B cell (primary cell): ENCODE results near the gene MEGF11. TPM values are rescaled to one million over a fixed set of nuclear protein-coding genes. Genes with fewer than 3 reads are reported as not detected.

Experiments
- ATAC-seq: fragments of 200-7000 bp; cut with Tn5 transposase; one replicate; pipeline ENCODE4 v1.10.0; 2021; ENCODE audit warnings: low read depth, mild to moderate bottlenecking, moderate number of reproducible peaks, moderate library complexity
- CTCF ChIA-PET: fragments of 350-600 bp; sonication (Branson Sonifier 250); formaldehyde crosslinking; loops from one replicate; lab custom pipeline; 2021; ENCODE audit warnings: antibody characterized with exemption, inconsistent platforms; lab: Charles Lee
- POLR2A ChIA-PET: fragments of 350-600 bp; sonication (Branson Sonifier 250); formaldehyde crosslinking; loops from one replicate; lab custom pipeline; 2021; ENCODE audit warnings: antibody characterized with exemption; lab: Charles Lee
- DNase-seq: peaks from one replicate; pipeline ENCODE4 v3.0.0; 2013
- H2AFZ ChIP-seq: 2 replicates; pipeline ENCODE4 v1.6.1; 2012; ENCODE audit warnings: mild to moderate bottlenecking, low read depth, low read length; ENCODE audit not compliant: insufficient read depth, poor library complexity, severe bottlenecking
- H3K27ac ChIP-seq, 2 donors: 1 replicate in 1 of 2; 2 replicates in 1 of 2; pipeline ENCODE4 v1.5.1; 2012 to 2013; ENCODE audit warnings: low read length in 2 of 2, mild to moderate bottlenecking in 2 of 2, moderate library complexity in 1 of 2
- H3K27me3 ChIP-seq, 4 experiments: fragments of 200-600 bp in 1 of 4; sonication (generic) in 1 of 4; replicated peaks in 1 of 4; 1 replicate in 2 of 4; 2 replicates in 2 of 4; pipeline versions ENCODE4 v1.6.1 to v1.7.0; 2013 to 2016; ENCODE audit warnings: low read length in 3 of 4, mild to moderate bottlenecking in 2 of 4, mixed read lengths in 1 of 4, moderate library complexity in 1 of 4; ENCODE audit not compliant: insufficient read depth in 4 of 4, control insufficient read depth in 3 of 4; ENCODE audit errors: control extremely low read depth in 1 of 4
- H3K36me3 ChIP-seq, 2 experiments: replicated peaks in 1 of 2; 1 replicate in 1 of 2; 2 replicates in 1 of 2; pipeline versions ENCODE4 v1.6.1 to v1.7.1; 2013; ENCODE audit warnings: low read length in 1 of 2; ENCODE audit not compliant: insufficient read depth in 2 of 2, control insufficient read depth in 1 of 2; ENCODE audit errors: control extremely low read depth in 1 of 2, extremely low read depth in 1 of 2
- H3K4me1 ChIP-seq, 2 donors: fragments of 200-600 bp in 1 of 2; sonication (generic) in 1 of 2; 1 replicate in 1 of 2; 2 replicates in 1 of 2; pipeline versions ENCODE4 v1.5.1 to v1.6.1; 2013 to 2017; ENCODE audit warnings: low read length in 2 of 2; ENCODE audit not compliant: control insufficient read depth in 2 of 2, insufficient read depth in 2 of 2
- H3K4me2 ChIP-seq: replicated peaks from 2 replicates; pipeline ENCODE3; 2012; ENCODE audit warnings: mild to moderate bottlenecking, low read depth, low read length; ENCODE audit not compliant: poor library complexity, severe bottlenecking
- H3K4me3 ChIP-seq, 5 experiments: fragments of 200-600 bp in 1 of 5; sonication (generic) in 1 of 5; 1 replicate in 3 of 5; 2 replicates in 2 of 5; pipeline versions ENCODE4 v1.5.1 to v1.7.0; 2011 to 2016; ENCODE audit warnings: low read length in 4 of 5, mild to moderate bottlenecking in 4 of 5, low read depth in 2 of 5, control low read depth in 1 of 5, moderate library complexity in 1 of 5; ENCODE audit not compliant: insufficient read depth in 1 of 5; ENCODE audit errors: control extremely low read depth in 1 of 5, extremely low read depth in 1 of 5
- H3K79me2 ChIP-seq: fragments of 200-600 bp; sonication (generic); one replicate; pipeline ENCODE4 v1.6.0; 2016; ENCODE audit warnings: low read length; ENCODE audit not compliant: control insufficient read depth, insufficient read depth
- H3K9ac ChIP-seq: fragments of 200-600 bp; sonication (generic); 2 replicates; pipeline ENCODE4 v1.6.1; 2017; ENCODE audit warnings: mild to moderate bottlenecking, low read length, moderate library complexity
- H3K9me3 ChIP-seq, 3 donors: one replicate each; pipeline versions ENCODE4 v1.6.1 to v1.7.1; 2013; ENCODE audit warnings: low read length in 2 of 3; ENCODE audit not compliant: control insufficient read depth in 2 of 3, insufficient read depth in 1 of 3; ENCODE audit errors: control extremely low read depth in 1 of 3
- H4K20me1 ChIP-seq: 2 replicates; pipeline ENCODE4 v1.6.0; 2012; ENCODE audit warnings: mild to moderate bottlenecking, low read length; ENCODE audit not compliant: insufficient read depth, control insufficient read depth, poor library complexity, severe bottlenecking
- H3K27ac Mint-ChIP-seq: one replicate; pipeline ENCODE4 v1.8.0; 2021; ENCODE audit warnings: mixed read lengths
- H3K27me3 Mint-ChIP-seq: one replicate; pipeline ENCODE4 v1.8.0; 2021; ENCODE audit warnings: mixed read lengths
- H3K4me1 Mint-ChIP-seq: one replicate; pipeline ENCODE4 v1.8.0; 2021; ENCODE audit warnings: mixed read lengths
- H3K4me3 Mint-ChIP-seq: one replicate; pipeline ENCODE4 v1.8.0; 2021; ENCODE audit warnings: mixed read lengths
- H3K9me3 Mint-ChIP-seq: one replicate; pipeline ENCODE4 v1.8.0; 2022; ENCODE audit warnings: mixed read lengths; ENCODE audit not compliant: insufficient read depth
- CTCF ChIP-seq: fragments of 200-600 bp; IDR thresholded peaks from one replicate; pipeline ENCODE4 v1.8.0; 2022; ENCODE audit warnings: antibody characterized with exemption, mild to moderate bottlenecking
- EZH2 ChIP-seq: IDR thresholded peaks from 2 replicates; pipeline ENCODE4 v1.6.1; 2012; ENCODE audit warnings: borderline replicate concordance, low read depth, mild to moderate bottlenecking, moderate library complexity, low read length; ENCODE audit not compliant: insufficient read depth, poor library complexity, severe bottlenecking
- WGBS: methylation state at CpG from one replicate; pipeline ENCODE4 v1.1.5; 2013; ENCODE audit warnings: missing lambda C conversion rate; ENCODE audit not compliant: insufficient coverage; 5-methylcytosine and 5-hydroxymethylcytosine counted together
- intact Hi-C: fragments of 100-400 bp; cut with micrococcal nuclease; formaldehyde crosslinking; loops from one replicate; pipeline ENCODE4 v1.10.0; 2022
- polyA plus RNA-seq: library from polyadenylated mRNA; depleted of rRNA; stranded (reverse); fragments of >200 nt; gene quantifications from 2 replicates; pipeline ENCODE4 v1.2.3, GENCODE V29; 2012
- total RNA-seq, 2 donors: library from RNA; stranded (reverse); fragments of 120-200 nt in 1 of 2; gene quantifications; 1 replicate in 1 of 2; 2 replicates in 1 of 2; pipeline versions ENCODE4 v1.2.3 to v1.2.4, GENCODE V29; 2013 to 2022

The MEGF11 gene
- total and polyA plus RNA-seq, 2 donors (not counting 1 experiment from before 2014, with no cell fraction given) = 0.04 to 0.34 TPM

DNA sequence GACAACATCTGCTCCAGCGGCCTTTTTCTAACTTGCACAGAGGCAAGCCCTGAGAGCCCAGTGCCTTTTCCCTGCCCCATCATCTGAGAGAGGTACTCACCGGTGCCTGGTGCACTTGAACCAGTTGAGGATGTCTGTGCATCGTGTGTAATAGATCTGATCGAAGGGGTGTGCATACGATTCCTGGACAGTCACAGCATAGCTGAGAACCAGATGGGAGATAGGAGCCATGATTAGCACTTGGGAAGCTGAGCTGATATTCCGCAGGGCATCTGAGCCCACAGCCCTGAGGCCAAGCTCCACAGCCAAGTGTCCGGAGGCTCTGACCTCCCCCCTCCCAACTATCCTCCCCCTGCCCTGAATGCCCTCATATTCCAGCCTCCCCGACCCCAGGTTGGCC is 129.8 kb downstream of the MEGF11 start:
- 97% methylated on average over 7 of the region's 8 CpGs for WGBS
- no peak overlapping the region for H3K9ac ChIP-seq
- DNase-seq (no peak), ATAC-seq (no peak)
- no peak overlapping the region for H2AFZ ChIP-seq
- intact Hi-C loops = no loop called here
- no peaks in the 10 kb centered on the region for H3K36me3 ChIP-seq
- peaks cover 0 to 3% (median 1%) of the 10 kb centered on the region in 4 experiments for H3K27me3 ChIP-seq
- Mint-ChIP-seq H3K4me3 (no peak overlapping the region), H3K27me3 (peaks cover 36% of the 10 kb centered on the region), H3K4me1 (no peaks in the 10 kb centered on the region), H3K9me3 (no peaks in the 10 kb centered on the region), H3K27ac (no peak overlapping the region)
- no peak overlapping the region for H3K4me3 ChIP-seq
- CTCF ChIA-PET = no interaction called here
- no peaks in the 10 kb centered on the region for H3K4me1 ChIP-seq
- no peaks in the 10 kb centered on the region for H4K20me1 ChIP-seq
- no peak overlapping the region for H3K27ac ChIP-seq
- TF ChIP-seq EZH2 (no peak), CTCF (no peak)
- no peak overlapping the region for H3K4me2 ChIP-seq
- no peaks in the 10 kb centered on the region for H3K79me2 ChIP-seq
- POLR2A ChIA-PET = no interaction called here
- H3K9me3 ChIP-seq = no peaks in the 10 kb centered on the region

DNA sequence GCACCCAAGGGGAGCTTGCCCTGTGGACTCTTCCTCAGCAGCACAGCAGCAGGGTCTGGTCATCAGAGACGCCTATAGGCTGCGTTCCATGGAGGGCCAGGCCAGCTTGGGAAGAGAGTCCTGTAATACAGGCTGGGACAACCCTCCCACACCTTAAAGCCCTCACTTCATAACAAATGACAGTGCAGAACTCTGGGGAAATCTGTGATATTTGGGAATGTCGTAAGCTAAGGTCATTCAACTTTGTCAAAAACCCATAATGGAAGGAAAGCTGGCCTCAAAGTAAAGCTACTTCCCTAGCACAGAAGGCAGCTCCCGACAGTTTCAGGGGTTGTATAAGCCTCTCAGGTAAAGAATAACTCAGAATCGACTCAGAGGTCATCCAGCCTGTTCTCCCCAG is 133.1 kb downstream of the MEGF11 start:
- no peak overlapping the region for H3K4me3 Mint-ChIP-seq
- no peaks in the 10 kb centered on the region for H3K9me3 Mint-ChIP-seq
- Histone ChIP-seq H2AFZ (no peak overlapping the region), H3K4me3 (no peak overlapping the region), H3K9me3 (no peaks in the 10 kb centered on the region), H4K20me1 (no peaks in the 10 kb centered on the region), H3K79me2 (no peaks in the 10 kb centered on the region), H3K9ac (no peak overlapping the region), H3K36me3 (no peaks in the 10 kb centered on the region), H3K27me3 (peaks cover 0 to 2% (median 0%) of the 10 kb centered on the region in 4 experiments), H3K27ac (no peak overlapping the region), H3K4me1 (peaks cover 0 to 3% of the 10 kb centered on the region in 2 donors), H3K4me2 (no peak overlapping the region)
- WGBS = 82% methylated on average over 2 of the region's 5 CpGs
- no peak for ATAC-seq
- intact Hi-C loops = no loop called here
- peaks cover 3% of the 10 kb centered on the region for H3K4me1 Mint-ChIP-seq
- no peak overlapping the region for H3K27ac Mint-ChIP-seq
- ChIA-PET CTCF (interaction anchor here (1.7 kb wide), 1 partner anchor 9 kb away, joined by 4 read pairs; no protein-coding TSS in a partner anchor), POLR2A (no interaction called here)
- no peak for DNase-seq
- H3K27me3 Mint-ChIP-seq = peaks cover 45% of the 10 kb centered on the region
- TF ChIP-seq CTCF = no peak
- no peak for TF ChIP-seq EZH2
